ENCODE measurements around the gene VAPB.

VAPB gene

GRCh38 chr20:58457083-58457695 lies 68.2 kb downstream of the VAPB start:
- Histone ChIP-seq H3K27ac (replicated peaks) (no peak overlapping the region), H3K27me3 (ENCODE audit: insufficient read depth, poor library complexity, severe bottlenecking) (no peaks in the 10 kb centered on the region), H3K4me3 (replicated peaks; ENCODE audit: insufficient read depth, low read length) (no peak overlapping the region)
- DNase-seq (ENCODE audit: low read depth in 1 of 2, low spot score in 1 of 2), result no peak
- TF ChIP-seq POLR2AphosphoS5 (IDR thresholded peaks at IDR 0.05; ENCODE audit: low read depth), result no peak
- TF ChIP-seq REST (IDR thresholded peaks at IDR 0.05; ENCODE audit: insufficient replicate concordance, low read depth), result no peak
- TF ChIP-seq SPI1 (IDR thresholded peaks at IDR 0.05; ENCODE audit: borderline replicate concordance, low read depth), result no peak
- TF ChIP-seq GABPA (IDR thresholded peaks at IDR 0.05; ENCODE audit: low read depth), result no peak
- TF ChIP-seq CTCF (IDR thresholded peaks at IDR 0.05; ENCODE audit: insufficient read depth, low read length), result no peak

GRCh38 chr20:58458342-58459057 lies 69.5 kb downstream of the VAPB start:
- Histone ChIP-seq H3K4me3 (replicated peaks; ENCODE audit: insufficient read depth, low read length) (no peak overlapping the region), H3K27ac (replicated peaks) (no peak overlapping the region), H3K27me3 (ENCODE audit: insufficient read depth, poor library complexity, severe bottlenecking) (no peaks in the 10 kb centered on the region)
- TF ChIP-seq GABPA (IDR thresholded peaks at IDR 0.05; ENCODE audit: low read depth), result no peak
- no peak for TF ChIP-seq CTCF (IDR thresholded peaks at IDR 0.05; ENCODE audit: insufficient read depth, low read length)
- TF ChIP-seq SPI1 (IDR thresholded peaks at IDR 0.05; ENCODE audit: borderline replicate concordance, low read depth), result no peak
- no peak for TF ChIP-seq POLR2AphosphoS5 (IDR thresholded peaks at IDR 0.05; ENCODE audit: low read depth)
- no peak for TF ChIP-seq REST (IDR thresholded peaks at IDR 0.05; ENCODE audit: insufficient replicate concordance, low read depth)
- DNase-seq (ENCODE audit: low read depth in 1 of 2, low spot score in 1 of 2), result no peak

- Histone ChIP-seq H3K27me3 (ENCODE audit: insufficient read depth, poor library complexity, severe bottlenecking) (no peaks in the 10 kb centered on the region), H3K4me3 (replicated peaks; ENCODE audit: insufficient read depth, low read length) (no peak overlapping the region), H3K27ac (replicated peaks) (no peak overlapping the region)
- no peak for DNase-seq (ENCODE audit: low read depth in 1 of 2, low spot score in 1 of 2)
- TF ChIP-seq SPI1 (IDR thresholded peaks at IDR 0.05; ENCODE audit: borderline replicate concordance, low read depth) (no peak), POLR2AphosphoS5 (IDR thresholded peaks at IDR 0.05; ENCODE audit: low read depth) (no peak), CTCF (IDR thresholded peaks at IDR 0.05; ENCODE audit: insufficient read depth, low read length) (no peak), REST (IDR thresholded peaks at IDR 0.05; ENCODE audit: insufficient replicate concordance, low read depth) (no peak), GABPA (IDR thresholded peaks at IDR 0.05; ENCODE audit: low read depth) (no peak)
These were observed 70.2 kb downstream of the VAPB start for GRCh38 chr20:58459058-58459750.
